ENCODE measurements around the gene MAK. TPM values are rescaled to one million over a fixed set of nuclear protein-coding genes. Genes with fewer than 3 reads are reported as not detected.
A peak's percentile ranks its signal among the peaks of the same experiment; 100 is the strongest.

Gene MAK
- total and polyA plus RNA-seq, 2 of the 13 experiments (the other 11 are each of a cell fraction or from before 2014, with no cell fraction given) = 0.04 TPM; not detected in 1

DNA sequence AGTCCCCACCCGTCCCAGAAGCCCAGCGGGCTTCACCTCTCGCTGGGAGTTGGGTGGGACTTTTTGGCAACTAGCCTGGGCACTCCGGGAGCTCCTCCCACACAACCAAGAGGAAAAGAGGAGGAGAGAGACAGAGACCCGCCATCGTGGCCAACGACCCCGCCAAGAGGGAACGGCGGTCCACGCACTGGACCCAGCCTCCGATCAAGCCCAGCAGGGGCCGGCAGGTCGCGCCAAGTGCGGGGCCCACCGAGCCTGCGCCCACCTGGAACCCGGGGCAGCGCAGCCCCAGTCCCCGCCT is 118.4 kb downstream of the MAK start (continued):
- TF ChIP-seq ARNT2 (CRISPR knock-in tag; IDR thresholded peaks at IDR 0.05; ENCODE audit: low read depth) (no peak), ZNF891 (CRISPR knock-in tag; IDR thresholded peaks at IDR 0.05) (0 out of 2 replicates have a peak, but pooled peaks have one; percentile 5), MXD4 (CRISPR knock-in tag; IDR thresholded peaks at IDR 0.05) (no peak), ZNF331 (CRISPR knock-in tag; IDR thresholded peaks at IDR 0.05) (no peak), SP140L (CRISPR knock-in tag; IDR thresholded peaks at IDR 0.05; ENCODE audit: borderline replicate concordance) (no peak), CEBPG (CRISPR knock-in tag; IDR thresholded peaks at IDR 0.05) (no peak), FOSL2 (CRISPR knock-in tag; IDR thresholded peaks at IDR 0.05) (no peak), ZNF570 (CRISPR knock-in tag; IDR thresholded peaks at IDR 0.05; ENCODE audit: borderline replicate concordance) (no peak), ZSCAN21 (CRISPR knock-in tag; IDR thresholded peaks at IDR 0.05; ENCODE audit: borderline replicate concordance) (peak; percentile 4; the same call in 1 of the 2 replicates)
- TF ChIP-seq, protein P1, sequence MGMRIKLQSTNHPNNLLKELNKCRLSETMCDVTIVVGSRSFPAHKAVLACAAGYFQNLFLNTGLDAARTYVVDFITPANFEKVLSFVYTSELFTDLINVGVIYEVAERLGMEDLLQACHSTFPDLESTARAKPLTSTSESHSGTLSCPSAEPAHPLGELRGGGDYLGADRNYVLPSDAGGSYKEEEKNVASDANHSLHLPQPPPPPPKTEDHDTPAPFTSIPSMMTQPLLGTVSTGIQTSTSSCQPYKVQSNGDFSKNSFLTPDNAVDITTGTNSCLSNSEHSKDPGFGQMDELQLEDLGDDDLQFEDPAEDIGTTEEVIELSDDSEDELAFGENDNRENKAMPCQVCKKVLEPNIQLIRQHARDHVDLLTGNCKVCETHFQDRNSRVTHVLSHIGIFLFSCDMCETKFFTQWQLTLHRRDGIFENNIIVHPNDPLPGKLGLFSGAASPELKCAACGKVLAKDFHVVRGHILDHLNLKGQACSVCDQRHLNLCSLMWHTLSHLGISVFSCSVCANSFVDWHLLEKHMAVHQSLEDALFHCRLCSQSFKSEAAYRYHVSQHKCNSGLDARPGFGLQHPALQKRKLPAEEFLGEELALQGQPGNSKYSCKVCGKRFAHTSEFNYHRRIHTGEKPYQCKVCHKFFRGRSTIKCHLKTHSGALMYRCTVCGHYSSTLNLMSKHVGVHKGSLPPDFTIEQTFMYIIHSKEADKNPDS (CRISPR knock-in tag; IDR thresholded peaks at IDR 0.05) = 0 out of 2 replicates have a peak, but pooled peaks have one; percentile 36
- TF ChIP-seq, protein P2, sequence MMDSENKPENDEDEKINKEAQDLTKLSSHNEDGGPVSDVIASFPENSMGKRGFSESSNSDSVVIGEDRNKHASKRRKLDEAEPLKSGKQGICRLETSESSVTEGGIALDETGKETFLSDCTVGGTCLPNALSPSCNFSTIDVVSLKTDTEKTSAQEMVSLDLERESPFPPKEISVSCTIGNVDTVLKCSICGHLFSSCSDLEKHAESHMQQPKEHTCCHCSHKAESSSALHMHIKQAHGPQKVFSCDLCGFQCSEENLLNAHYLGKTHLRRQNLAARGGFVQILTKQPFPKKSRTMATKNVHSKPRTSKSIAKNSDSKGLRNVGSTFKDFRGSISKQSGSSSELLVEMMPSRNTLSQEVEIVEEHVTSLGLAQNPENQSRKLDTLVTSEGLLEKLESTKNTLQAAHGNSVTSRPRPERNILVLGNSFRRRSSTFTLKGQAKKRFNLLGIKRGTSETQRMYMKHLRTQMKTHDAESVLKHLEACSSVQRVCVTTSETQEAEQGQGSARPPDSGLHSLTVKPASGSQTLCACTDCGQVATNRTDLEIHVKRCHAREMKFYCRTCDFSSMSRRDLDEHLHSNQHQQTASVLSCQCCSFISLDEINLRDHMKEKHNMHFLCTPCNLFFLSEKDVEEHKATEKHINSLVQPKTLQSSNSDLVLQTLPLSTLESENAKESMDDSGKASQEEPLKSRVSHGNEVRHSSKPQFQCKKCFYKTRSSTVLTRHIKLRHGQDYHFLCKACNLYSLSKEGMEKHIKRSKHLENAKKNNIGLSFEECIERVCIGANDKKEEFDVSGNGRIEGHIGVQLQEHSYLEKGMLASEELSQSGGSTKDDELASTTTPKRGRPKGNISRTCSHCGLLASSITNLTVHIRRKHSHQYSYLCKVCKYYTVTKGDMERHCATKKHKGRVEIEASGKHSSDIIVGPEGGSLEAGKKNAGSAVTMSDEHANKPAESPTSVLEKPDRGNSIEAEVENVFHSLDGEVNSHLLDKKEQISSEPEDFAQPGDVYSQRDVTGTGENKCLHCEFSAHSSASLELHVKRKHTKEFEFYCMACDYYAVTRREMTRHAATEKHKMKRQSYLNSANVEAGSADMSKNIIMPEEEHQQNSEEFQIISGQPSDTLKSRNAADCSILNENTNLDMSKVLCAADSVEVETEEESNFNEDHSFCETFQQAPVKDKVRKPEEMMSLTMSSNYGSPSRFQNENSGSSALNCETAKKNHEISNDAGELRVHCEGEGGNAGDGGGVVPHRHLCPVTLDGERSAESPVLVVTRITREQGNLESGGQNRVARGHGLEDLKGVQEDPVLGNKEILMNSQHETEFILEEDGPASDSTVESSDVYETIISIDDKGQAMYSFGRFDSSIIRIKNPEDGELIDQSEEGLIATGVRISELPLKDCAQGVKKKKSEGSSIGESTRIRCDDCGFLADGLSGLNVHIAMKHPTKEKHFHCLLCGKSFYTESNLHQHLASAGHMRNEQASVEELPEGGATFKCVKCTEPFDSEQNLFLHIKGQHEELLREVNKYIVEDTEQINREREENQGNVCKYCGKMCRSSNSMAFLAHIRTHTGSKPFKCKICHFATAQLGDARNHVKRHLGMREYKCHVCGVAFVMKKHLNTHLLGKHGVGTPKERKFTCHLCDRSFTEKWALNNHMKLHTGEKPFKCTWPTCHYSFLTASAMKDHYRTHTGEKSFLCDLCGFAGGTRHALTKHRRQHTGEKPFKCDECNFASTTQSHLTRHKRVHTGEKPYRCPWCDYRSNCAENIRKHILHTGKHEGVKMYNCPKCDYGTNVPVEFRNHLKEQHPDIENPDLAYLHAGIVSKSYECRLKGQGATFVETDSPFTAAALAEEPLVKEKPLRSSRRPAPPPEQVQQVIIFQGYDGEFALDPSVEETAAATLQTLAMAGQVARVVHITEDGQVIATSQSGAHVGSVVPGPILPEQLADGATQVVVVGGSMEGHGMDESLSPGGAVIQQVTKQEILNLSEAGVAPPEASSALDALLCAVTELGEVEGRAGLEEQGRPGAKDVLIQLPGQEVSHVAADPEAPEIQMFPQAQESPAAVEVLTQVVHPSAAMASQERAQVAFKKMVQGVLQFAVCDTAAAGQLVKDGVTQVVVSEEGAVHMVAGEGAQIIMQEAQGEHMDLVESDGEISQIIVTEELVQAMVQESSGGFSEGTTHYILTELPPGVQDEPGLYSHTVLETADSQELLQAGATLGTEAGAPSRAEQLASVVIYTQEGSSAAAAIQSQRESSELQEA (CRISPR knock-in tag; IDR thresholded peaks at IDR 0.05; ENCODE audit: not compliant biosample characterization) = peak; percentile 19
- TF ChIP-seq, protein P3, sequence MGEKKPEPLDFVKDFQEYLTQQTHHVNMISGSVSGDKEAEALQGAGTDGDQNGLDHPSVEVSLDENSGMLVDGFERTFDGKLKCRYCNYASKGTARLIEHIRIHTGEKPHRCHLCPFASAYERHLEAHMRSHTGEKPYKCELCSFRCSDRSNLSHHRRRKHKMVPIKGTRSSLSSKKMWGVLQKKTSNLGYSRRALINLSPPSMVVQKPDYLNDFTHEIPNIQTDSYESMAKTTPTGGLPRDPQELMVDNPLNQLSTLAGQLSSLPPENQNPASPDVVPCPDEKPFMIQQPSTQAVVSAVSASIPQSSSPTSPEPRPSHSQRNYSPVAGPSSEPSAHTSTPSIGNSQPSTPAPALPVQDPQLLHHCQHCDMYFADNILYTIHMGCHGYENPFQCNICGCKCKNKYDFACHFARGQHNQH (CRISPR knock-in tag; IDR thresholded peaks at IDR 0.05) = no peak
- TF ChIP-seq, protein P4, sequence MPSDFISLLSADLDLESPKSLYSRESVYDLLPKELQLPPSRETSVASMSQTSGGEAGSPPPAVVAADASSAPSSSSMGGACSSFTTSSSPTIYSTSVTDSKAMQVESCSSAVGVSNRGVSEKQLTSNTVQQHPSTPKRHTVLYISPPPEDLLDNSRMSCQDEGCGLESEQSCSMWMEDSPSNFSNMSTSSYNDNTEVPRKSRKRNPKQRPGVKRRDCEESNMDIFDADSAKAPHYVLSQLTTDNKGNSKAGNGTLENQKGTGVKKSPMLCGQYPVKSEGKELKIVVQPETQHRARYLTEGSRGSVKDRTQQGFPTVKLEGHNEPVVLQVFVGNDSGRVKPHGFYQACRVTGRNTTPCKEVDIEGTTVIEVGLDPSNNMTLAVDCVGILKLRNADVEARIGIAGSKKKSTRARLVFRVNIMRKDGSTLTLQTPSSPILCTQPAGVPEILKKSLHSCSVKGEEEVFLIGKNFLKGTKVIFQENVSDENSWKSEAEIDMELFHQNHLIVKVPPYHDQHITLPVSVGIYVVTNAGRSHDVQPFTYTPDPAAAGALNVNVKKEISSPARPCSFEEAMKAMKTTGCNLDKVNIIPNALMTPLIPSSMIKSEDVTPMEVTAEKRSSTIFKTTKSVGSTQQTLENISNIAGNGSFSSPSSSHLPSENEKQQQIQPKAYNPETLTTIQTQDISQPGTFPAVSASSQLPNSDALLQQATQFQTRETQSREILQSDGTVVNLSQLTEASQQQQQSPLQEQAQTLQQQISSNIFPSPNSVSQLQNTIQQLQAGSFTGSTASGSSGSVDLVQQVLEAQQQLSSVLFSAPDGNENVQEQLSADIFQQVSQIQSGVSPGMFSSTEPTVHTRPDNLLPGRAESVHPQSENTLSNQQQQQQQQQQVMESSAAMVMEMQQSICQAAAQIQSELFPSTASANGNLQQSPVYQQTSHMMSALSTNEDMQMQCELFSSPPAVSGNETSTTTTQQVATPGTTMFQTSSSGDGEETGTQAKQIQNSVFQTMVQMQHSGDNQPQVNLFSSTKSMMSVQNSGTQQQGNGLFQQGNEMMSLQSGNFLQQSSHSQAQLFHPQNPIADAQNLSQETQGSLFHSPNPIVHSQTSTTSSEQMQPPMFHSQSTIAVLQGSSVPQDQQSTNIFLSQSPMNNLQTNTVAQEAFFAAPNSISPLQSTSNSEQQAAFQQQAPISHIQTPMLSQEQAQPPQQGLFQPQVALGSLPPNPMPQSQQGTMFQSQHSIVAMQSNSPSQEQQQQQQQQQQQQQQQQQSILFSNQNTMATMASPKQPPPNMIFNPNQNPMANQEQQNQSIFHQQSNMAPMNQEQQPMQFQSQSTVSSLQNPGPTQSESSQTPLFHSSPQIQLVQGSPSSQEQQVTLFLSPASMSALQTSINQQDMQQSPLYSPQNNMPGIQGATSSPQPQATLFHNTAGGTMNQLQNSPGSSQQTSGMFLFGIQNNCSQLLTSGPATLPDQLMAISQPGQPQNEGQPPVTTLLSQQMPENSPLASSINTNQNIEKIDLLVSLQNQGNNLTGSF (CRISPR knock-in tag; IDR thresholded peaks at IDR 0.05) = no peak
